GM18858 (cell line): ENCODE measurements around the gene SKIL.
A peak's percentile ranks its signal among the peaks of the same experiment; 100 is the strongest.

Experiments
- ATAC-seq: cut with Tn5 transposase; IDR thresholded peaks from one replicate; pipeline ENCODE4 v1.9.1; 2021; ENCODE audit not compliant: unreplicated experiment

SKIL gene

GRCh38 chr3:170346481-170347392 is 10.8 kb upstream of the SKIL start:
- peak; percentile 56 for ATAC-seq

DNA sequence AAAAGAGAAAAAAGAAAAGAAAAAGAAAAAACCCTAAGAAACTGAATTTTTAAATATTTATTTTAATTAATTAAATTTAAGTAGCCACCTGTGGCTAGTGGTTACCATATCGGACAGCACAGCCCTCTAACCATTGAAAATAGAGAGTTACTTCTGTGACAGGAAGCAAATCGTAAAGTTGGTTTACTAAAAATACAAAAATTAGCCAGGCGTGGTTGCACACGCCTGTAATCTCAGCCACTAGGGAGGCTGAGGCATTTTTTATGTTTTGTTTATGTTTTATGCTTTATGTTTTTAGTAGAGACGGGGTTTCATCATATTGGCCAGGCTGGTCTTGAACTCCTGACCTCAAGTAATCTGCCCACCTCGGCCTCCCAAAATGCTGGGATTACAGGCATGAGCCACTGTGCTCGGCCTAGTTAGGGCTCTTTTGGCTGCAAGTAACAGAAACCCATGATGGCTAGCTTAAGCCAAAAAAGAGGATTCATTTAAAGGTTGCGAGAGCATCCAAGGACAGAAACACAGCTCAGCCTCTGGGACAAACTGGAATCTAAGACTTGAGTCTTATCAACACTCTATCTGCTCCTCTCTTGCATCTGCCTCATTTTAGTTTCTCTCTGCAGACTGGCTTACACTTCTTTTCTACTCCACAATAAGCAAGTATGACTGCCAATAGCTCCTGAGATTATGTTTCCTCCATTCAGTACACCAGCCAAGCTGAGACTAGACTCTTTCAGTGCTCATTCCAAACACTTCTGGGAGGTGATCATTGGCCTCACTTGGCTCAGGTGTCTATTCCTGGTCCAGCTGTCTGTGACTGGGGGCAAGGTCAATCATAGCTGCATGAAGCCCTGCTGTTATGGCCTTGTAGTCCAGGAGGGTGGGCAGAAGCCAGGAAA is 6.8 kb upstream of the SKIL start:
- ATAC-seq, result no peak

- peak; percentile 25 for ATAC-seq
Measured at GRCh38 chr3:170352936-170353335, 4.6 kb upstream of the SKIL start.

DNA sequence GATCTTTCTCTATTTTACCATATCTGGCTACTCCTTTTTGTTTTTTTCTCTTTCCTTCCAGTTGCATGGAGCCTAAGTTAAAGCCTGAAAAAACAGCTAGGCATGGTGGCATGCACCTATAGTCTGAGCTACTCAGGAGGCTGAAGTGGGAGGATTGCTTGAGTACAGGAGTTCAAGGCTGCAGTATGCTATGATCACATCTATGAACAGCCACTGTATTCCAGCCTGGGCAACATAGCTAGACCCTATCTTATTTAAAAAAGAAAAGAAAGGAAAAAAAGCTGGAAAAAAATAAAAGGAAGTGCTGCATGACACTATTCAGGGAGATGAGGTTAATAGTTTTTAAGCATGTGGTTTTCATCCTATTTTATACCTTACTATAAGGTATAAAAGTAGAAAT is 4.0 kb upstream of the SKIL start:
- ATAC-seq, result no peak

- no peak for ATAC-seq
Measured at GRCh38 chr3:170354760-170355159, 2.8 kb upstream of the SKIL start.

DNA sequence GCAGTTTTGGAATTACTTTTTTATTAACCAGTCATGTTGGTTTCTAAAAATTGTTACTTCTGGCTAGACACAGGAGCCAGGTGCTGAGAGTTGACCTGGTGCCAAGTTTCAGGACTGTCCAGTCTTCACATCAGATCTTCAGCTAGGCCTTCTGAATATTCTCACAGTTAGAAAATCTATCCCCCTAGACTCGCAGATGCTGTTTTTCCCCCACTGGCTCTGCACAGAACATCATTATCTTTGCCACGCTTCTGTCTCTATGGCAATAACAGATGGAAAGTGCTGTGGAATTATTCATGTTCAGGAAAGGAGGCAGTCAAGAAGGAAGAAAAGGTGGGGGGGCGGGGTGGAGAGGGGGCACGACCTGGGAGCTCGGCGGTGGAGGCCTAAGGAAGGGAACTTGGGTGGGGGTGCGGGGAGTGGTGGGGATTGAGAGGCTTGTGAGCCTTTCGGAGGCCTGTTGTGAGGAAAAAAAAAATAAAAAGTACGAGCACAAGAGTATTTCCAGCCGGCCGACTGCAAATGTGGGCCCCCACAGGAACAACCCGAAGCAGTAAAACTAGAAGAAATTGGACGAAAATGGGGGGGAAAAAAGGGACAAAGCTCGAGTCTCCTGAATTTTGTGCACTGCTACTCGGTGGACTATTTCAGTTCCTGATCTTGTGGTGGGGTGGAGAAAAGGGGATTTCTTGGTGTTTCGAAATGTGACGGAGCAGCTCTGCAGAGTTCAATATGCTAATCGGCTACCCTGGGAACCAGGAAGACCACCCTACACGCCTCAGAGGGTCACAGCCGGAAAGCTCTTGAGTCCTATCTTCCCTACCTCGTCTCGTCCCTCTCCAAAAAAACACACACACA is 1.5 kb upstream of the SKIL start:
- ATAC-seq, result peak; percentile 19

DNA sequence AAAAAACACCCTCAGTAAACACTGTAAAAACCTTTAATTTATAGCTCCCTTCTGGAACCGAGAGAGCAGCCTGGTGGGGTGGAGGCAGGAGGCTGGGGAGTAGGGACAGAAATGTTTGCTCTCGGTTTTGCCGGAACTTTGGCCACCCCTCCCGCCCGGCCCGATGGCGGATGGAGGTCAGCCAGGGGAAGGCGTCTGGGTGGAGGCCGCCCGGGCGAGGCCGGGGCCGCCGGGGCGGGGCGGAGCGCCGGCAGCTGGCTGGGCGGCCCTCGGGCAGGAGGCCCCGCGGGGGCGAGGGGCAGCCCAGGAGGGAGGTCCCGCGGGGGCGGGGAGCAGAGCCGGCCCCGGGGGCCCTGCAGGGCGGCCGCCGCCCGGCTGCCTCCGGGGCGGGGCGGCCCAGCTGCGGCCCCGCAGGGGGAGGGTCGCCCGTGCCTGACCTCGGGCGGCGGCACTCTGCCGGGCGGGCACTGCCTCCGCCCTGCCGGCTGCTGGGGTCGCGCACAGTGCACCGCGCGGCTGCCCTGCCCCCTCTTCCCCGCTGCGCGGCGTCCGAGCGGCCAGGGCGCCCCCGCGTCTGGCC is 829 bp upstream of the SKIL start:
- peak; percentile 27 for ATAC-seq

DNA sequence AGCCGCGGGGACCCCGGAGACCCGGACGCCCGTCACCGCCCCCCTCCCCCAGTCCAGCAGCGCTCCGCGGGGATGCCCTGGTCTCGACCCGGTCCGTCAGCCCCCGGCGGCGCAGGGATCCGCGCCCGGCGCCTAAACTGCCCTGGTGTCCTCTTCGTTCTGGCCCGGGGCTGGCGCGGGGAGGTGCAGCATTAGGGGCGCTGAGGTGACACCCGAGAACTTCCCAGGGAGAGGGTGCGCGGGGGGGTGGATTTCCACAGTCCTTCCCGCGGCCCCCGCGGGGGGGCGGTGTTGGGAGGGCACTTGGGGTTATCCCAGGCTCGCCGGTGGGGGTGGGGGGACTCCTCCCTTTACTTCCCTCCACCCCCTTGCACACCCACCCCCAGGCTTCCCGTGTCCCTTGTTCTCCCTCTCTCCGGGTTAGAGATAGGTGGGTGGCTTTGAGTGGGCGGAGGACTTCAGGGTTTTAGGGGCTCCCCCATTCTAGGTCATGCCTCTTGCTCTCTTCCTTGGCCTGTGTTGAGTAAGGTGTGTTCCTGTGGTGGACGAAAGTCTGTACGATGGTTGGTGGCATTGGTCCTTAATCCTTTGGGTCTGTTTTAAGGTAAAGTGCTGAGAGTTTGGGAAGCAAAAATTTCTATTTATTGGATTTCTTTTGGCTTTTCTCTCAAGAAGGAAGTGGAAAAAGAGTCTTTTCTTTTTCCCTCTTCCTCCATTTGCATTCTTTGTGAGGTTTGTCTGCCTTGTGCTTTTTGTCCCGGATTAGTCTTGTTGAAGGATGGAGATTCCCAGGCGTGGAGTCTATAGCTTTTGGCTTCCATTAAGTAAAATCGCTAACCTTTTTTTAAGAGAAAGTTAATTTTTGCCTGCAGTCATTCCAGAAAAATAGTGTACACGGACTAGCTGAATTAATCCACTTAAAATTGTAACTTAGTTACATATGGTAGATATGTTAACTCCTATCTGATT is 811 bp downstream of the SKIL start:
- peak; percentile 14 for ATAC-seq

- no peak for ATAC-seq
Measured at GRCh38 chr3:170359178-170359704, 1.7 kb downstream of the SKIL start.

GRCh38 chr3:170360466-170360865 is 3.0 kb downstream of the SKIL start:
- ATAC-seq, result no peak

- no peak for ATAC-seq
Measured at GRCh38 chr3:170360916-170361315, 3.4 kb downstream of the SKIL start.

DNA sequence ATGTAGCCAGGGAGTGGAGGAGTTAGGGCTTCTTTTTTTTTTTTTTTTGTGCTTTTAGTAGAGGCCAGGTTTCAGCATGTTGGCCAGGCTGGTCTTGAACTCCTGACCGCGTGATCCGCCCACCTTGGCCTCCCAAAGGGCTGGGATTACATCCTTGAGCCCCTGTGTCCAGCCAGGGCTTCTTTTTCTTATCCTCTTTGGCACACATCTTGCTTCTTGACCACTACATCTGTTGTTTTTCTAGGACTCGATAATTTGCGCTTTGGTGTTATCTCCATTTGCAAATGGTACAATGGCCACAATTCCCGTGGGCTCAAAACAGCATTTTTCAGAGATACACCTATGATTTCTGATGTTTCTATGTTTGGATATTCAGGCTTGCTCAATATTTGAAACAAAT is 4.2 kb downstream of the SKIL start:
- no peak for ATAC-seq

GRCh38 chr3:170363471-170363994 is 6.0 kb downstream of the SKIL start:
- no peak for ATAC-seq

DNA sequence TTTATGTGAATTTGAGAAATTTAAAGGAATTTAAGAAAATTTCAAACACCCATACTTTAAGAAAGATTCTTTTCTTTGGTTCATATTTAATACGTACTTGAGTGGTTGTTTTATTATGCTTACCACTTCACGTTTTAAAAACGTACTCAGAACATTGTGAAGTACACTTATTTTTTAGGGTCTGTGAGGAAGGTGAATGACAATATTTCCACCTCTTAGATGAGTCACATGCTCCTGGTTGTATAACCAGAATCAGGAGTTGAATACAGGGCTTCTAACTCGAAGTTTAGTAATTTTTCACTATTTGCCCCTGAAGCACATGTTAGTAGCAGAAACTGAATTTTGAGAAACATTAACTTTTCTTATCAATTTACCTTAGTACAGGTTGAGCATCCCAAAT is 7.5 kb downstream of the SKIL start:
- ATAC-seq, result no peak

DNA sequence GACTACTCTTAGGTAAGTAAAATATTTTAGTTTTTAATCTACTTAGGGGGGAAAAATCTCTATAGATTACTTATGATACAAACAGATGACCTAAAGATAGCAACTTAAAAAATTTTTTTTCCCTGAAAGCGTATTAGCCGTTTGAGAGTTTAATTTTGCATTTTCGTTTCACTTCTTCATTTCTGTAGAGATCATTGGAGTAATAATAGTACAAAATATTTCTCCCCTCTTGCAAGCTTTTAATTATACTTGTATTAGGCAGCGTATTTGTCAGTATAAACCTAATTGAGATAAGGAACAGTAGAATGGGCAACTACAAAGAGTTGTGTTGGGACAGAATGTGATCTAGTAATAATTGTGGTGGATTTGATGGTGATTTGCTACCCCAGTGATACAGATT is 10.3 kb downstream of the SKIL start:
- ATAC-seq, result peak; percentile 39

- ATAC-seq, result no peak
Measured at GRCh38 chr3:170368921-170369320, 11.4 kb downstream of the SKIL start.

GRCh38 chr3:170372190-170372879 is 14.8 kb downstream of the SKIL start:
- ATAC-seq, result no peak

- no peak for ATAC-seq
Measured at GRCh38 chr3:170383567-170383966, 26.1 kb downstream of the SKIL start.
